HepG2 (cell line): ENCODE data around the gene IMPDH1. TPM values are rescaled to one million over a fixed set of nuclear protein-coding genes. Genes with fewer than 3 reads are reported as not detected.
A peak's percentile ranks its signal among the peaks of the same experiment; 100 is the strongest.

Experiments
- ARNT2 ChIP-seq: sonication (generic); formaldehyde crosslinking; IDR thresholded peaks from 2 replicates; pipeline ENCODE4 v1.8.0; 2022; ENCODE audit warnings: mild to moderate bottlenecking, low read depth, missing genetic modification reagents, moderate library complexity
- MAX ChIP-seq: IDR thresholded peaks from 2 replicates; pipeline ENCODE4 v1.6.1; 2012; ENCODE audit warnings: inconsistent platforms
- MIER3 ChIP-seq: IDR thresholded peaks from 2 replicates; pipeline ENCODE4 v1.6.1; 2016; ENCODE audit warnings: missing compliant biosample characterization, borderline replicate concordance
- NKX3-1 ChIP-seq: sonication (generic); formaldehyde crosslinking; IDR thresholded peaks from 2 replicates; pipeline ENCODE4 v1.5.0; 2020; ENCODE audit warnings: missing genetic modification reagents
- PAXIP1 ChIP-seq: sonication (generic); formaldehyde crosslinking; conservative IDR thresholded peaks from 2 replicates; pipeline ENCODE4 v1.4.0; 2020; ENCODE audit warnings: mild to moderate bottlenecking, missing genetic modification reagents, moderate library complexity
- PLSCR1 ChIP-seq: sonication (generic); formaldehyde crosslinking; IDR thresholded peaks from 2 replicates; pipeline ENCODE4 v1.5.0; 2020; ENCODE audit warnings: missing genetic modification reagents, mild to moderate bottlenecking, borderline replicate concordance
- PRDM4 ChIP-seq: sonication (generic); formaldehyde crosslinking; IDR thresholded peaks from 2 replicates; pipeline ENCODE4 v1.9.0; 2021; ENCODE audit warnings: missing genetic modification reagents, borderline replicate concordance
- SCMH1 ChIP-seq: sonication (generic); formaldehyde crosslinking; IDR thresholded peaks from 2 replicates; pipeline ENCODE4 v1.9.0; 2021; ENCODE audit warnings: missing genetic modification reagents, mild to moderate bottlenecking, borderline replicate concordance
- SKI ChIP-seq: fragments of 450-650 bp; IDR thresholded peaks from one replicate; pipeline ENCODE4 v1.6.1; 2018; ENCODE audit warnings: mild to moderate bottlenecking; ENCODE audit not compliant: partially characterized antibody
- TRIM24 ChIP-seq: sonication (generic); formaldehyde crosslinking; IDR thresholded peaks from 2 replicates; pipeline ENCODE4 v1.8.0; 2022; ENCODE audit warnings: mild to moderate bottlenecking, missing genetic modification reagents
- ZFP91 ChIP-seq: sonication (generic); formaldehyde crosslinking; IDR thresholded peaks from 2 replicates; pipeline ENCODE4 v1.9.0; 2022; ENCODE audit warnings: missing genetic modification reagents, mild to moderate bottlenecking, borderline replicate concordance
- ZNF18 ChIP-seq: sonication (generic); formaldehyde crosslinking; IDR thresholded peaks from 2 replicates; pipeline ENCODE4 v1.8.0; 2022; ENCODE audit warnings: mild to moderate bottlenecking, missing genetic modification reagents; ENCODE audit not compliant: insufficient replicate concordance
- ZNF263 ChIP-seq: sonication (generic); formaldehyde crosslinking; IDR thresholded peaks from 2 replicates; pipeline ENCODE4 v1.4.0; 2020; ENCODE audit warnings: missing genetic modification reagents
- ZNF264 ChIP-seq: sonication (generic); formaldehyde crosslinking; IDR thresholded peaks from 2 replicates; pipeline ENCODE4 v1.4.0; 2020; ENCODE audit warnings: missing genetic modification reagents
- ZNF33B ChIP-seq: sonication (generic); formaldehyde crosslinking; IDR thresholded peaks from 2 replicates; pipeline ENCODE4 v1.5.1; 2020; ENCODE audit warnings: mild to moderate bottlenecking, missing genetic modification reagents
- ZNF530 ChIP-seq: sonication (generic); formaldehyde crosslinking; IDR thresholded peaks from 2 replicates; pipeline ENCODE4 v1.5.0; 2020; ENCODE audit warnings: low read depth, mild to moderate bottlenecking, missing genetic modification reagents
- ZNF709 ChIP-seq: sonication (generic); formaldehyde crosslinking; IDR thresholded peaks from 2 replicates; pipeline ENCODE4 v1.5.0; 2020; ENCODE audit warnings: mild to moderate bottlenecking, missing genetic modification reagents
- ZNF790 ChIP-seq: sonication (generic); formaldehyde crosslinking; IDR thresholded peaks from 2 replicates; pipeline ENCODE4 v1.8.0; 2022; ENCODE audit warnings: missing genetic modification reagents, mild to moderate bottlenecking, borderline replicate concordance
- polyA plus RNA-seq, 8 experiments: library from polyadenylated mRNA; depleted of rRNA in 3 of 8; stranded (reverse) in 7 of 8; unstranded in 1 of 8; fragments of >200 nt; fragmentation: Illumina TruSeq in 4 of 8; extraction: Trizol in 4 of 8; gene quantifications; 2 replicates each; pipeline versions ENCODE4 v1.2.1 to v1.2.3, GENCODE V29; 2011 to 2016; ENCODE audit warnings: low read depth in 4 of 8, missing spikeins in 1 of 8, mixed read lengths in 1 of 8; ENCODE audit not compliant: insufficient read depth in 1 of 8
- total RNA-seq, 5 experiments: library from RNA; depleted of rRNA; stranded (reverse); fragments of >200 nt; fragmentation: Illumina TruSeq; extraction: Trizol; gene quantifications; 2 replicates each; pipeline ENCODE4 v1.2.3, GENCODE V29; 2016; ENCODE audit warnings: low read depth in 1 of 5

Gene IMPDH1
- total and polyA plus RNA-seq, 2 of the 13 experiments (the other 11 are each of a cell fraction or from before 2014, with no cell fraction given) = 22.8 to 34.0 TPM

- no peak; the same call in 1 of the 2 replicates for TF ChIP-seq ZFP91 (CRISPR knock-in tag)
- 0 out of 2 replicates have a peak, but pooled peaks have one; percentile 7 for TF ChIP-seq PAXIP1
- TF ChIP-seq PRDM4 (CRISPR knock-in tag) = no peak
- peak; percentile 76 for TF ChIP-seq ZNF709
- no peak; the same call in 1 of the 2 replicates for TF ChIP-seq ZNF790
- no peak for TF ChIP-seq TRIM24 (CRISPR knock-in tag)
- no peak for TF ChIP-seq ZNF263 (CRISPR knock-in tag)
- no peak for TF ChIP-seq ZNF264 (CRISPR knock-in tag)
- TF ChIP-seq ARNT2 (CRISPR knock-in tag) = 0 out of 2 replicates have a peak, but pooled peaks have one; percentile 28
- no peak for TF ChIP-seq MIER3 (CRISPR knock-in tag)
- TF ChIP-seq ZNF530 (CRISPR knock-in tag) = no peak
- no peak for TF ChIP-seq SKI
- TF ChIP-seq SCMH1 (CRISPR knock-in tag) = no peak
- TF ChIP-seq ZNF33B = no peak
- TF ChIP-seq PLSCR1 = no peak
- TF ChIP-seq ZNF18 (CRISPR knock-in tag) = no peak
- TF ChIP-seq NKX3-1 (CRISPR knock-in tag) = no peak
- peak; percentile 44; the same call in 1 of the 2 replicates for TF ChIP-seq MAX
These were observed at the start of gene IMPDH1 (continued) for GRCh38 chr7:128409596-128410450.
